Activated T-cell treated with anti-CD3 and anti-CD28 coated beads for 4 hours (primary cell): ENCODE data around the gene AMDHD1.

Experiments used
- DNase-seq: peaks from one replicate; pipeline ENCODE4 v3.0.0-alpha.2; 2020

Gene AMDHD1

GRCh38 chr12:95996034-95996658 lies 53.0 kb downstream of the AMDHD1 start, which contains the start of gene HAL:
HAL (minus strand) TSS chr12:95996344; CDS start chr12:95995910, 434 bp downstream.
- DNase-seq, result no peak

DNA sequence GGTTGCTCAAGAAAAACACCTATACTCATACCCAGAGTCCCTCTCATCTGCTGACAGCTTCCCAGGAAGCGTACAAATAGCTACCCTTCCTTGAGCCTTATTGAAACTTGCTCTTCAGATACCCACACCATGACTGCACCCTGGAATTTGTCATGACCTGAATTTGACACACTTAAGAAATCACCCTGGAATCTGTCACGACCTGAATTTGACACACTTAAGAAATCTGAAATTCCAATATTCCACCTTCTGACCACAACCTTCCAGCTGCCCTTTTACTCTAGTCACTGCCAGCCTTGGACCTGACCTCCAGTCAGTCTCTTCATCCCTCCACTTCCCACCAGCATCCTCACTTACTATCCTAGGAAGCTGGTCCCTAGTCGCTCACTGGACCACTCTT lies 54.1 kb downstream of the AMDHD1 start:
- no peak for DNase-seq

DNA sequence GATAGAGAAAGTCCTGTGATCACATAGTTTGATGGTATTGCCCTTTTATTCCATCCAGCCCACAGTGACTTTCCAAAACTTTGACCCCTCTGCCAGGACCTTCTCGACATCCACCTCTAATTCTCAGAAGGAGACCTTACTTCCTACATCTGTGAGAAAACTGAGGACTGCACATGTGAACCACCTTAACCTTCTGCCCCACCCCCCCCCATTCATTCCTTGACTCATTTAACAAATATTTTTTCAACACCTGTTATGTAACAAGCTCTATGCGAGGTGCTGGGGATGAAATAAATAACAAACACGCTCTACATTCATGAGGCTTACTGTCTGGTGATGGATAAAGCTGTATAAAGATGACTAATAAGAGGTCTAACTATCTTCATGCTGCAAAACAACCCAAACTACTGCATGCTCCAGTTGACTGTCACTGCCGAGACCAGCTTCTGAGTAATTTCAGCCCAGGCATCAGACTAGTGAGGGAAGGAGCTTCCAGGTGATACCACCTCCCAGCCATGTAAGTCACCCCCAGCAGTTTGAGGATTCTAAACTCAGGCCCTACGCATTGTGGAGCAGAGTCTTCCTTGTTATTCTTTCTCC lies 54.9 kb downstream of the AMDHD1 start:
- no peak for DNase-seq

GRCh38 chr12:95998611-95999286 lies 55.6 kb downstream of the AMDHD1 start:
- DNase-seq, result peak; percentile 27

DNA sequence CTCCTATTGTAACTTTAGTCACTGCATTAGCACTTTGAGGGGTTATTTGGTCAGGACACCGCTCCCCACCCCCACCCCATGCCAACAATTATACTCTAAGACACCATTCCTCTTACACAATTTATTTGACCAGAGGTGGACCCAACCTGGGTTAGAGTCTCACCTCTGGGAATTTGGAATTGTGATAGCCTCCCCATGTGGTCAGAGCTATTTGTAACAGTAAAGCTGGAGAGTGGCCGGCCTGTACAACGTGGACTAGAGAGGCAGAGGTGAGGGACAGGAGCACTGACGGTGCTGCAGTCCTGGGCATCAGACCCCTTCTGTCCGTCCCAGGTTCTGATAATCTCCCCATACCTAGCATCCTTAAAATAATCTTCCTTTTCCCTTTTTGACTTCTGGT lies 56.4 kb downstream of the AMDHD1 start:
- no peak for DNase-seq

DNA sequence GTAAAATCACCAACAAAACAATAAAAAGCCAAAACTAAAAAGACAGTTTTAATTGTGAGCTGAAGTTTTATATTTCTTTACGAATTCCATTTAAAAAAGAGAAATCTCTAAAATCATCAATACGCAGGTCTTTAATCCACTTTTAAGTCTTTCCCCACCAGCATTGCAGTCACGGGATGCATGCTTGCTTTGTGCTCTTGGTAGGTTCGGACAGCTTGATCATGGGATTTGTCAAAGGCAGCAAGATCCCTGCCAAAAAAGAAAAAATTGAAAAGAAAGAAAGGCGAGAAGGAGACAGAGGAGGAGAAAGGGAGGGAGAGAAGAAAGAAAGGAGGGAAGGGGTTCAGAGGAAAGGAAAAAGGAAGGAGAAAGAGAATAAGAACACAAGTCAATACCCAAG lies 57.7 kb downstream of the AMDHD1 start:
- no peak for DNase-seq

DNA sequence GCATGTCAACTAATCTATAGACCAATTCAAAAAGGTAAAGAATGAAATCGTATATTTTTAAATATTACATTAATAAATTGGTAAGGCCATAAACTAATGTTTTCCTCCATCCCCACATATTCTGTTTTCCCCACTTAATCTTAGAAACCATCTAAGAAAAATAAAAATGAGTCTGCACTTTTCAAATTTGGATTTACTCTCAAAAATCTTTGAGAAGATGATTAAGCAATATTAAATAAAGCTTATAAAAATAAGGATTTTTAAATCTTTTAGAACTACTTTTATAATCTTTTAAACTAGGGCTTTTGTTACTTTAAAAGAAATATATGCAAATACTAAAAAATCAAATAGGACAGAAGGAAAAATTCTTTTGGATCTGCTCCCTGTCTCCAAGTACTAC lies 63.6 kb downstream of the AMDHD1 start:
- no peak for DNase-seq

DNA sequence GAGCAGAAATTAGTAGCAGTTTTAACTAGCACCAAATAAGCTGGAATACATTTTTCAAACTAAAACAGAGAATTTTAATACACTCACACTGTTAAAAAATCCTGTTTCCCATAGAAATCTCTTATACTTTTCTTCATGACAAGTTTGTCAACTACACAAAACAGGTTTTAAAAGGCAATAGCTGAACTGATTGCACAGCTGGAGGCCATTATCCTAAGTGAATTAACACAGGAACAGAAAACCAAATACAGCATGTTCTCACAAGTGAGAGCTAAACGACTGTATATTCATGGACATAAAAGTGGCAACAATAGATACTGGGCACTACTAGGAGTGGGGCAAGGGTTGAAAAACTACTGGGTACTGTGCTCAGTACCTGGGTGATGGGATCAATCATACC lies 64.6 kb downstream of the AMDHD1 start:
- DNase-seq, result no peak

GRCh38 chr12:96014943-96015599 lies 71.9 kb downstream of the AMDHD1 start:
- no peak for DNase-seq

DNA sequence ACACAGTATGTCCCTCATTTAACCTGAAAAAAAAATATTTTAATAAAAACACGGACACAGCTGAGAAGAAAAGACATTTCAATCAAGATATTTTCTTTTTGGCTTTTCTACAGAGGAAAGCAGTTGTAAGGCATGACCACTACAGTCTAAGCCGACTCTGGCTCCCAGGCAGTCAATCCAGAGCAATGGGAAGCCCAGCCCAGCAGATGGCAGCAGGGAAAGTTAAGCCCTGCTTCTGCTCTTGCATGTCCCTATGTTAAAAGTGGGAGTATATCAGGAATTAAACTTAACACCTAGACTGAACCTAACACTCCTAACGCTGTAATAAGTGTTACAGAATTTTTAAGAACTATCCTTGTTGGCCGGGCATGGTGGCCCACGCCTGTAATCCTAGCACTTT lies 72.5 kb downstream of the AMDHD1 start:
- no peak for DNase-seq
